Neural progenitor cell (in vitro differentiated cells): ENCODE data around the gene KHDRBS1.

ENCODE experiments used
- EZH2 ChIP-seq: fragments of 200-600 bp; sonication (generic); IDR thresholded peaks from 2 replicates; pipeline ENCODE4 v1.6.1; 2017; ENCODE audit warnings: antibody characterized with exemption, mild to moderate bottlenecking, moderate library complexity
- EZH2phosphoT487 ChIP-seq: fragments of 200-600 bp; sonication (generic); IDR thresholded peaks from 2 replicates; pipeline ENCODE4 v1.6.1; 2017; ENCODE audit warnings: antibody characterized with exemption
- TF ChIP-seq, protein P1 (sequence below): fragments of 200-600 bp; sonication (generic); IDR thresholded peaks from 2 replicates; pipeline ENCODE4 v1.5.1; 2017; ENCODE audit warnings: antibody characterized with exemption, mild to moderate bottlenecking

DNA sequence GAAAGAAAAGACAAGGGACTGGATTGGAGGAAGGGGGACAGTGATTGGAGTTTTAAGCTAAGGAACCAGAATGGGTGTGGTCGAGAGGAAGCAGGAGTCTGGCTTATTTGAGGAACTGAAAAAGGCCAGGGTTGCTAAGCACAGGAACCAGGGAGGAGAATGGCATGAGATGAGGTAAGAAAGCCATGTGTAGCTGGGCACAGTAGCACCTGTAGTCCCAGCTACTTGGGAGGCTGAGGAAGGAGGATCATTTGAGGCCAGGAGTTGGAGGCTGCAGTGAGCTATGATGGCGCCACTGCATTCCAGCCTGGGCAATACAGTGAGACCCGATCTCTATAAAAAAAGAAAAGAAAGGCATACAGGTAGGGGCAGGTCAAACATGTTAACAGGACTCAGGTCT lies 8.1 kb upstream of the KHDRBS1 start:
- TF ChIP-seq EZH2 (no peak), EZH2phosphoT487 (no peak)
- TF ChIP-seq, protein P1, sequence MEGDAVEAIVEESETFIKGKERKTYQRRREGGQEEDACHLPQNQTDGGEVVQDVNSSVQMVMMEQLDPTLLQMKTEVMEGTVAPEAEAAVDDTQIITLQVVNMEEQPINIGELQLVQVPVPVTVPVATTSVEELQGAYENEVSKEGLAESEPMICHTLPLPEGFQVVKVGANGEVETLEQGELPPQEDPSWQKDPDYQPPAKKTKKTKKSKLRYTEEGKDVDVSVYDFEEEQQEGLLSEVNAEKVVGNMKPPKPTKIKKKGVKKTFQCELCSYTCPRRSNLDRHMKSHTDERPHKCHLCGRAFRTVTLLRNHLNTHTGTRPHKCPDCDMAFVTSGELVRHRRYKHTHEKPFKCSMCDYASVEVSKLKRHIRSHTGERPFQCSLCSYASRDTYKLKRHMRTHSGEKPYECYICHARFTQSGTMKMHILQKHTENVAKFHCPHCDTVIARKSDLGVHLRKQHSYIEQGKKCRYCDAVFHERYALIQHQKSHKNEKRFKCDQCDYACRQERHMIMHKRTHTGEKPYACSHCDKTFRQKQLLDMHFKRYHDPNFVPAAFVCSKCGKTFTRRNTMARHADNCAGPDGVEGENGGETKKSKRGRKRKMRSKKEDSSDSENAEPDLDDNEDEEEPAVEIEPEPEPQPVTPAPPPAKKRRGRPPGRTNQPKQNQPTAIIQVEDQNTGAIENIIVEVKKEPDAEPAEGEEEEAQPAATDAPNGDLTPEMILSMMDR = no peak
